H1 (cell line): ENCODE measurements around the gene RPS6KL1. TPM values are rescaled to one million over a fixed set of nuclear protein-coding genes. Genes with fewer than 3 reads are reported as not detected.

Experiments
- CTCF ChIA-PET: fragments of 300-600 bp; sonication (Branson Sonifier 250); formaldehyde crosslinking; loops from one replicate; lab custom pipeline; 2021; ENCODE audit not compliant: partially characterized antibody; lab: Charles Lee
- POLR2A ChIA-PET: fragments of 300-600 bp; sonication (Branson Sonifier 250); formaldehyde crosslinking; loops from one replicate; lab custom pipeline; 2021; ENCODE audit warnings: inconsistent platforms; ENCODE audit not compliant: partially characterized antibody; lab: Charles Lee
- DNase-seq, 2 experiments: peaks; one replicate each; pipeline versions ENCODE4 v3.0.0 to v3.0.0-alpha.2; 2010 to 2022; ENCODE audit warnings: low spot score in 2 of 2, low read depth in 1 of 2, mixed read lengths in 1 of 2
- FAIRE-seq: peaks from 2 replicates; lab custom pipeline; 2011; peaks lifted over from hg19 to GRCh38; lab: Jason Lieb, UNC
- H2AFZ ChIP-seq: 2 replicates; pipeline ENCODE4 v1.8.1; 2012; ENCODE audit warnings: low read length, inconsistent platforms
- H2AK5ac ChIP-seq: 2 replicates; pipeline ENCODE4 v1.6.1; 2013; ENCODE audit warnings: low read depth, low read length
- H2BK120ac ChIP-seq: replicated peaks from 2 replicates; pipeline ENCODE3; 2013; ENCODE audit warnings: low read depth, low read length, inconsistent platforms
- H2BK12ac ChIP-seq: 2 replicates; pipeline ENCODE4 v1.6.1; 2013; ENCODE audit warnings: low read depth, low read length
- H2BK15ac ChIP-seq: 2 replicates; pipeline ENCODE4 v1.6.1; 2013; ENCODE audit warnings: low read length
- H2BK20ac ChIP-seq: 2 replicates; pipeline ENCODE4 v1.6.1; 2013; ENCODE audit warnings: low read length
- H2BK5ac ChIP-seq: 2 replicates; pipeline ENCODE4 v1.6.1; 2013; ENCODE audit warnings: low read depth, low read length
- H3K14ac ChIP-seq: 2 replicates; pipeline ENCODE4 v1.6.1; 2013; ENCODE audit warnings: inconsistent platforms; ENCODE audit not compliant: insufficient read length
- H3K18ac ChIP-seq: 2 replicates; pipeline ENCODE4 v1.6.1; 2013; ENCODE audit warnings: low read length; ENCODE audit errors: extremely low read depth
- H3K23ac ChIP-seq: 2 replicates; pipeline ENCODE4 v1.6.1; 2013; ENCODE audit warnings: inconsistent platforms; ENCODE audit not compliant: insufficient read length
- H3K23me2 ChIP-seq: 2 replicates; pipeline ENCODE4 v1.6.1; 2013; ENCODE audit warnings: low read depth, low read length
- H3K27ac ChIP-seq: 2 replicates; pipeline ENCODE4 v1.6.1; 2011; ENCODE audit warnings: low read depth, low read length, inconsistent platforms
- H3K27me3 ChIP-seq, 4 experiments: replicated peaks in 1 of 4; 1 replicate in 1 of 4; 2 replicates in 3 of 4; pipeline versions ENCODE4 v1.6.1 to v1.8.1; 2011 to 2013; ENCODE audit warnings: low read length in 3 of 4, mild to moderate bottlenecking in 3 of 4, inconsistent platforms in 2 of 4, mixed read lengths in 2 of 4, moderate library complexity in 1 of 4; ENCODE audit not compliant: control insufficient read depth in 3 of 4, insufficient read depth in 3 of 4; ENCODE audit errors: extremely low read depth in 1 of 4
- H3K36me3 ChIP-seq, 4 experiments: 2 replicates each; pipeline versions ENCODE4 v1.6.1 to v1.8.1; 2011 to 2013; ENCODE audit warnings: mild to moderate bottlenecking in 4 of 4, low read length in 3 of 4, moderate library complexity in 2 of 4, control low read depth in 1 of 4, inconsistent platforms in 1 of 4; ENCODE audit not compliant: insufficient read depth in 4 of 4, control insufficient read depth in 2 of 4
- H3K4ac ChIP-seq: replicated peaks from 2 replicates; pipeline ENCODE3; 2013; ENCODE audit warnings: low read length, low read depth, mixed read lengths, inconsistent platforms; ENCODE audit not compliant: insufficient read length
- H3K4me1 ChIP-seq, 4 experiments: replicated peaks in 1 of 4; 1 replicate in 1 of 4; 2 replicates in 3 of 4; pipeline versions ENCODE4 v1.6.1 to v1.8.1; 2011 to 2013; ENCODE audit warnings: low read length in 3 of 4, inconsistent platforms in 2 of 4, mixed read lengths in 1 of 4; ENCODE audit not compliant: insufficient read depth in 4 of 4, control insufficient read depth in 3 of 4
- H3K4me2 ChIP-seq, 2 experiments: 2 replicates each; pipeline versions ENCODE4 v1.6.1 to v1.8.1; 2011 to 2013; ENCODE audit warnings: low read depth in 2 of 2, low read length in 2 of 2, control low read depth in 1 of 2, inconsistent platforms in 1 of 2, mild to moderate bottlenecking in 1 of 2; ENCODE audit not compliant: insufficient read depth in 1 of 2
- H3K4me3 ChIP-seq, 4 experiments: fragments of 200-600, 300-600 bp in 1 of 4; sonication (generic), shearing (Covaris generic), sonication (Bioruptor Twin) in 1 of 4; 2 replicates each; pipeline versions ENCODE4 v1.5.1 to v1.8.1; 2011 to 2016; ENCODE audit warnings: low read length in 4 of 4, low read depth in 3 of 4, control low read depth in 2 of 4, inconsistent platforms in 2 of 4, mild to moderate bottlenecking in 2 of 4, mixed read lengths in 1 of 4, moderate library complexity in 1 of 4; ENCODE audit not compliant: insufficient read depth in 2 of 4; ENCODE audit errors: extremely low read depth in 1 of 4
- H3K56ac ChIP-seq: replicated peaks from 2 replicates; pipeline ENCODE3; 2013; ENCODE audit warnings: low read depth, mild to moderate bottlenecking, mixed read lengths, low read length, inconsistent platforms; ENCODE audit not compliant: insufficient read length
- H3K79me1 ChIP-seq: 2 replicates; pipeline ENCODE4 v1.6.1; 2013; ENCODE audit warnings: low read depth, low read length, control low read depth
- H3K79me2 ChIP-seq, 2 experiments: 2 replicates each; pipeline versions ENCODE4 v1.6.1 to v1.8.1; 2012 to 2013; ENCODE audit warnings: low read length in 2 of 2, mild to moderate bottlenecking in 2 of 2, inconsistent platforms in 1 of 2; ENCODE audit not compliant: insufficient read depth in 2 of 2, control insufficient read depth in 1 of 2
- H3K9ac ChIP-seq, 4 experiments: replicated peaks in 1 of 4; 1 replicate in 1 of 4; 2 replicates in 3 of 4; pipeline versions ENCODE4 v1.6.1 to v1.8.1; 2011 to 2013; ENCODE audit warnings: low read depth in 3 of 4, low read length in 3 of 4, control low read depth in 2 of 4, mild to moderate bottlenecking in 2 of 4, moderate library complexity in 2 of 4, inconsistent platforms in 1 of 4; ENCODE audit errors: extremely low read depth in 1 of 4
- H3K9me3 ChIP-seq, 2 experiments: 2 replicates each; pipeline versions ENCODE4 v1.6.1 to v1.8.1; 2012 to 2013; ENCODE audit warnings: mild to moderate bottlenecking in 2 of 2, moderate library complexity in 2 of 2, control low read depth in 1 of 2, inconsistent platforms in 1 of 2, low read depth in 1 of 2, low read length in 1 of 2, mixed read lengths in 1 of 2; ENCODE audit not compliant: insufficient read depth in 2 of 2
- H4K20me1 ChIP-seq, 2 experiments: replicated peaks in 1 of 2; 2 replicates each; pipeline versions ENCODE3 to v1.8.1; 2011 to 2013; ENCODE audit warnings: inconsistent platforms in 2 of 2, low read length in 2 of 2, mild to moderate bottlenecking in 1 of 2; ENCODE audit not compliant: insufficient read depth in 2 of 2, control insufficient read depth in 1 of 2
- H4K5ac ChIP-seq: 2 replicates; pipeline ENCODE4 v1.6.1; 2013; ENCODE audit warnings: low read length, low read depth, mixed read lengths, inconsistent platforms; ENCODE audit not compliant: insufficient read length
- H4K8ac ChIP-seq: 2 replicates; pipeline ENCODE4 v1.8.0; 2013; ENCODE audit warnings: mild to moderate bottlenecking, moderate library complexity, low read length, inconsistent platforms; ENCODE audit not compliant: insufficient read depth; ENCODE audit errors: extremely low read depth
- H4K91ac ChIP-seq: replicated peaks from 2 replicates; pipeline ENCODE3; 2013; ENCODE audit warnings: low read length, mixed read lengths, inconsistent platforms; ENCODE audit not compliant: insufficient read length
- BCL11A ChIP-seq, 2 experiments: IDR thresholded peaks; one replicate each; pipeline ENCODE4 v1.6.1; 2011; ENCODE audit warnings: low read depth in 2 of 2, low read length in 2 of 2, mild to moderate bottlenecking in 2 of 2
- CTCF ChIP-seq, 3 experiments: IDR thresholded peaks; 1 replicate in 2 of 3; 2 replicates in 1 of 3; pipeline versions ENCODE4 v1.5.1 to v1.6.1; 2011; ENCODE audit warnings: low read length in 3 of 3, mild to moderate bottlenecking in 3 of 3, inconsistent platforms in 2 of 3, low read depth in 1 of 3, moderate library complexity in 1 of 3; ENCODE audit not compliant: insufficient read depth in 1 of 3; ENCODE audit errors: control extremely low read depth in 1 of 3
- FOSL1 ChIP-seq: IDR thresholded peaks from 2 replicates; pipeline ENCODE4 v1.6.1; 2011; ENCODE audit warnings: mild to moderate bottlenecking, low read depth, low read length, moderate library complexity; ENCODE audit not compliant: insufficient read depth
- MAX ChIP-seq: IDR thresholded peaks from 2 replicates; pipeline ENCODE4 v1.6.1; 2012; ENCODE audit warnings: inconsistent platforms
- NANOG ChIP-seq: IDR thresholded peaks from 2 replicates; pipeline ENCODE4 v1.6.1; 2011; ENCODE audit warnings: low read length, low read depth, mild to moderate bottlenecking, inconsistent platforms; ENCODE audit not compliant: insufficient read depth, poor library complexity, severe bottlenecking
- POU5F1 ChIP-seq: IDR thresholded peaks from 2 replicates; pipeline ENCODE4 v1.6.1; 2011; ENCODE audit warnings: low read depth, mild to moderate bottlenecking, low read length, moderate library complexity
- RNF2 ChIP-seq: fragments of 200-900, 300-1000 bp; sonication (generic); IDR thresholded peaks from 2 replicates; pipeline ENCODE4 v1.7.1; 2016; ENCODE audit warnings: borderline replicate concordance, low read depth, mild to moderate bottlenecking, antibody characterized with exemption, low read length; ENCODE audit not compliant: poor library complexity, severe bottlenecking; ENCODE audit errors: missing control alignments
- WGBS, 2 experiments: shearing (Covaris generic) in 1 of 2; methylation state at CpG; one replicate each; pipeline versions ENCODE4 v1.1.6 to v1.1.7; 2013 to 2015; ENCODE audit warnings: low lambda C conversion rate in 2 of 2, mixed read lengths in 2 of 2, inconsistent platforms in 1 of 2, low coverage in 1 of 2, missing lambda C conversion rate in 1 of 2; ENCODE audit not compliant: insufficient replicate concordance in 2 of 2, insufficient coverage in 1 of 2, insufficient read length in 1 of 2; ENCODE audit errors: extremely low coverage in 1 of 2, missing lambda C conversion rate in 1 of 2; 5-methylcytosine and 5-hydroxymethylcytosine counted together
- polyA plus RNA-seq, 7 experiments: library from polyadenylated mRNA; depleted of rRNA in 3 of 7; stranded (reverse) in 5 of 7; unstranded in 2 of 7; fragments of >200 nt in 5 of 7; fragments of 200-250 nt in 2 of 7; gene quantifications; 1 replicate in 5 of 7; 2 replicates in 1 of 7; 4 replicates in 1 of 7; pipeline versions ENCODE4 v1.2.1 to v1.2.3, GENCODE V29; 2011 to 2013; ENCODE audit warnings: missing spikeins in 2 of 7, mixed read lengths in 2 of 7
- total RNA-seq: library from RNA; stranded (reverse); fragmentation: NEBNext Ultra II Directional; extraction: Animal tissue kit (Norgen Biotek cat#: 25700); gene quantifications from 2 replicates; pipeline ENCODE4 v1.2.1, GENCODE V29; 2021

The RPS6KL1 gene
- total and polyA plus RNA-seq, 2 of the 8 experiments (the other 6 are each of a cell fraction or from before 2014, with no cell fraction given) = 9.8 to 13.8 TPM

GRCh38 chr14:74954232-74954946 lies 31.3 kb upstream of the RPS6KL1 start:
- no peak for TF ChIP-seq BCL11A (IDR thresholded peaks at IDR 0.05; ENCODE audit: low read depth in 2 of 2, low read length in 2 of 2)
- no peak for TF ChIP-seq CTCF (IDR thresholded peaks at IDR 0.05; ENCODE audit: control extremely low read depth in 1 of 3, insufficient read depth in 1 of 3, low read depth in 1 of 3, low read length in 3 of 3)
- no peak for TF ChIP-seq NANOG
- TF ChIP-seq POU5F1 = no peak
- no peak for TF ChIP-seq FOSL1
- no peak for TF ChIP-seq MAX
- no peak for TF ChIP-seq RNF2
- TF ChIP-seq, all 59 proteins: peak for 0
- CTCF ChIA-PET = interaction anchor here (0.6 to 5.3 kb wide), 12 partner anchors 9 to 134 kb away, joined by 3 to 37 read pairs (median 6); no protein-coding TSS in a partner anchor
- H3K4me2 ChIP-seq = peak overlapping the region; percentile 71 to 80
- H3K14ac ChIP-seq = no peak overlapping the region
- no peak overlapping the region; the same call in 1 of the 2 replicates for H3K18ac ChIP-seq
- H3K27me3 ChIP-seq = peaks cover 0 to 13% (median 12%) of the 10 kb centered on the region in 4 experiments; a peak in 5 of 7 replicates
- peaks cover 2 to 30% (median 15%) of the 10 kb centered on the region in 4 experiments for H3K4me1 ChIP-seq
- no peak overlapping the region for H2AK5ac ChIP-seq
- H3K23ac ChIP-seq = no peak overlapping the region
- peaks cover 11% of the 10 kb centered on the region for H3K23me2 ChIP-seq
- H4K91ac ChIP-seq = no peak overlapping the region
- no peaks in the 10 kb centered on the region for H3K36me3 ChIP-seq
- H4K5ac ChIP-seq = no peak overlapping the region
- H3K56ac ChIP-seq = no peak overlapping the region
- no peak overlapping the region for H2BK15ac ChIP-seq
- H3K9me3 ChIP-seq = no peaks in the 10 kb centered on the region
- H3K4me3 ChIP-seq = peak overlapping the region in 3 of 4 experiments; percentile 51 to 62 (median 60); a peak in 4 of 8 replicates
- no peak overlapping the region for H2BK12ac ChIP-seq
- no peak overlapping the region for H2BK5ac ChIP-seq
- H3K27ac ChIP-seq = no peak overlapping the region
- no peak overlapping the region for H2AFZ ChIP-seq
- DNase-seq (no peak), FAIRE-seq (no peak)
- H3K79me1 ChIP-seq = no peaks in the 10 kb centered on the region
- H4K20me1 ChIP-seq = no peaks in the 10 kb centered on the region
- H4K8ac ChIP-seq = no peak overlapping the region
- H2BK120ac ChIP-seq = no peak overlapping the region
- no peak overlapping the region for H2BK20ac ChIP-seq
- no peak overlapping the region for H3K4ac ChIP-seq
- 80% methylated on average over 6 of the region's 18 CpGs; no CpG with 5 or more reads in 1 of the 2 experiments for WGBS, 2 experiments
- POLR2A ChIA-PET = interaction anchor here (0.6 to 3.2 kb wide), 7 partner anchors 9 to 115 kb away, joined by 3 to 17 read pairs (median 4); partner anchors contain the start of gene ZC2HC1C
- no peak overlapping the region for H3K9ac ChIP-seq
- H3K79me2 ChIP-seq = no peaks in the 10 kb centered on the region
